Spleen (tissue), 7 donors: ENCODE data around the gene FMNL1.
"Not testable (repeated sequence)": the region's sequence is repeated elsewhere in the genome, so short reads cannot be mapped to it uniquely, and the experiment has no call there.

Source experiments
- POLR2AphosphoS5 ChIP-seq, 3 donors: sonication (generic); formaldehyde crosslinking; IDR thresholded peaks; one replicate each; pipeline ENCODE4 v1.5.1; 2017; ENCODE audit warnings: antibody characterized with exemption in 3 of 3
- TF ChIP-seq, protein P1 (sequence below), 11 experiments: fragments of 200-600 bp in 7 of 11; fragments of 450-650 bp in 4 of 11; sonication (generic) in 4 of 11; IDR thresholded peaks in 8 of 11; conservative IDR thresholded peaks in 3 of 11; 1 replicate in 7 of 11; 2 replicates in 4 of 11; pipeline versions ENCODE4 v1.4.0 to v1.8.0; 2016 to 2021; ENCODE audit warnings: antibody characterized with exemption in 11 of 11, inconsistent platforms in 4 of 11, mild to moderate bottlenecking in 1 of 11
- donor health status: DM: no; HTN: no; CAD: no; lungs with moderate emphysema.
- donor health status: DM: no; HTN: no; CAD: no.
- donor health status: DM: no; HTN: no; CAD: no.

DNA sequence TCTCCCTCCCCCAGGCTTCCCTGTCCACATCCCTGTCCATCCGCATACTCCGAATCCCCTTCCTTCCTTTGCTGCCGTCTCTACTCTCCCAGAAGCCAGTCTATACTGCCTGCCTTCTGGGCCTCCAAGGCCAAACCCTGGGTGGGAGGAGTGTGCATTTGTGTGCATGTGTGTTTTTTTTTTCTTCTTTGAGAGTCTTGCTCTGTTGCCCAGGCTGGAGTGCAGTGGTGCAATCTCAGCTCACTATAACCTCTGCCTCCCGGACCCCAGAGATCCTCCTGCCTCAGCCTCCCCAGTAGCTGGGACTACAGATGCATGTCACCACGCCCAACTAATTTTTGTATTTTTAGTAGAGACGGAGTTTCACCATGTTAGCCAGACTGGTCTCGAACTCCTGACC lies 31.6 kb downstream of the FMNL1 start:
- not testable (repeated sequence) for TF ChIP-seq POLR2AphosphoS5 (IDR thresholded peaks at IDR 0.05)
- TF ChIP-seq, protein P1, sequence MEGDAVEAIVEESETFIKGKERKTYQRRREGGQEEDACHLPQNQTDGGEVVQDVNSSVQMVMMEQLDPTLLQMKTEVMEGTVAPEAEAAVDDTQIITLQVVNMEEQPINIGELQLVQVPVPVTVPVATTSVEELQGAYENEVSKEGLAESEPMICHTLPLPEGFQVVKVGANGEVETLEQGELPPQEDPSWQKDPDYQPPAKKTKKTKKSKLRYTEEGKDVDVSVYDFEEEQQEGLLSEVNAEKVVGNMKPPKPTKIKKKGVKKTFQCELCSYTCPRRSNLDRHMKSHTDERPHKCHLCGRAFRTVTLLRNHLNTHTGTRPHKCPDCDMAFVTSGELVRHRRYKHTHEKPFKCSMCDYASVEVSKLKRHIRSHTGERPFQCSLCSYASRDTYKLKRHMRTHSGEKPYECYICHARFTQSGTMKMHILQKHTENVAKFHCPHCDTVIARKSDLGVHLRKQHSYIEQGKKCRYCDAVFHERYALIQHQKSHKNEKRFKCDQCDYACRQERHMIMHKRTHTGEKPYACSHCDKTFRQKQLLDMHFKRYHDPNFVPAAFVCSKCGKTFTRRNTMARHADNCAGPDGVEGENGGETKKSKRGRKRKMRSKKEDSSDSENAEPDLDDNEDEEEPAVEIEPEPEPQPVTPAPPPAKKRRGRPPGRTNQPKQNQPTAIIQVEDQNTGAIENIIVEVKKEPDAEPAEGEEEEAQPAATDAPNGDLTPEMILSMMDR (IDR thresholded peaks at IDR 0.05 in 8 of 11, conservative IDR thresholded peaks at IDR 0.05 in 3 of 11), result not testable (repeated sequence)
